ENCODE results near the gene TAF7L. TPM values are rescaled to one million over a fixed set of nuclear protein-coding genes. Genes with fewer than 3 reads are reported as not detected.

Gene TAF7L
- total and polyA plus RNA-seq, 4 donors = 0.03 to 0.40 (median 0.33) TPM; not detected in 1

- TF ChIP-seq ZBTB33 (IDR thresholded peaks at IDR 0.05) = no peak
Observed at GRCh38 chrX:101263766-101264165, 27.4 kb downstream of the TAF7L start (continued).

GRCh38 chrX:101262590-101262989, 28.5 kb downstream of the TAF7L start:
- no peak for DNase-seq (ENCODE audit: low spot score)
- no peak overlapping the region for H3K4me3 ChIP-seq (ENCODE audit: low read depth in 1 of 3, low read length in 3 of 3)
- no peaks in the 10 kb centered on the region for H3K9me3 ChIP-seq (ENCODE audit: control insufficient read depth in 4 of 4, low read length in 3 of 4)
- peaks cover 0 to 4% (median 0%) of the 10 kb centered on the region in 4 donors for H3K27me3 ChIP-seq (ENCODE audit: control insufficient read depth in 4 of 4, insufficient read depth in 4 of 4, low read length in 3 of 4)
- no peak overlapping the region for H3K27ac ChIP-seq (ENCODE audit: low read depth in 1 of 2, low read length in 2 of 2)
- TF ChIP-seq REST (IDR thresholded peaks at IDR 0.05) = no peak
- TF ChIP-seq CTCF (IDR thresholded peaks at IDR 0.05; ENCODE audit: low read depth, low read length, missing input control) = no peak
- TF ChIP-seq FOXA1 (IDR thresholded peaks at IDR 0.05) = no peak
- no peak for TF ChIP-seq RAD21 (IDR thresholded peaks at IDR 0.05)
- WGBS = 96% methylated on average over 4 of the region's 4 CpGs
- H3K4me1 ChIP-seq (ENCODE audit: control insufficient read depth in 4 of 4, insufficient read depth in 4 of 4, low read length in 3 of 4) = no peaks in the 10 kb centered on the region
- H3K9ac ChIP-seq (ENCODE audit: low read depth in 1 of 2, low read length in 2 of 2) = no peak overlapping the region
- no peaks in the 10 kb centered on the region for H3K36me3 ChIP-seq (ENCODE audit: control insufficient read depth in 4 of 4, insufficient read depth in 3 of 4, low read depth in 1 of 4, low read length in 3 of 4)

GRCh38 chrX:101260435-101260834, 30.7 kb downstream of the TAF7L start:
- TF ChIP-seq RAD21 (IDR thresholded peaks at IDR 0.05) (peak; percentile 33 to 40), GABPA (IDR thresholded peaks at IDR 0.05 in 1 of 2, conservative IDR thresholded peaks at IDR 0.05 in 1 of 2) (no peak)
- no peak overlapping the region for H3K4me3 ChIP-seq (ENCODE audit: low read depth in 1 of 3, low read length in 3 of 3)
- H3K27me3 ChIP-seq (ENCODE audit: control insufficient read depth in 4 of 4, insufficient read depth in 4 of 4, low read length in 3 of 4) = peaks cover 0 to 4% (median 0%) of the 10 kb centered on the region in 4 donors
- WGBS = 48% methylated on average over 4 of the region's 4 CpGs
- no peak overlapping the region for H3K27ac ChIP-seq (ENCODE audit: low read depth in 1 of 2, low read length in 2 of 2)
- H3K36me3 ChIP-seq (ENCODE audit: control insufficient read depth in 4 of 4, insufficient read depth in 3 of 4, low read depth in 1 of 4, low read length in 3 of 4) = no peaks in the 10 kb centered on the region
- no peak for DNase-seq (ENCODE audit: low spot score)
- H3K9me3 ChIP-seq (ENCODE audit: control insufficient read depth in 4 of 4, low read length in 3 of 4) = no peaks in the 10 kb centered on the region
- no peak overlapping the region for H3K9ac ChIP-seq (ENCODE audit: low read depth in 1 of 2, low read length in 2 of 2)
- H3K4me1 ChIP-seq (ENCODE audit: control insufficient read depth in 4 of 4, insufficient read depth in 4 of 4, low read length in 3 of 4) = no peaks in the 10 kb centered on the region

- Histone ChIP-seq H3K27me3 (ENCODE audit: control insufficient read depth in 4 of 4, insufficient read depth in 4 of 4, low read length in 3 of 4) (peaks cover 0 to 4% (median 0%) of the 10 kb centered on the region in 4 donors), H3K4me1 (ENCODE audit: control insufficient read depth in 4 of 4, insufficient read depth in 4 of 4, low read length in 3 of 4) (no peaks in the 10 kb centered on the region), H3K9me3 (ENCODE audit: control insufficient read depth in 4 of 4, low read length in 3 of 4) (no peaks in the 10 kb centered on the region), H3K36me3 (ENCODE audit: control insufficient read depth in 4 of 4, insufficient read depth in 3 of 4, low read depth in 1 of 4, low read length in 3 of 4) (no peaks in the 10 kb centered on the region), H3K27ac (ENCODE audit: low read depth in 1 of 2, low read length in 2 of 2) (no peak overlapping the region), H3K9ac (ENCODE audit: low read depth in 1 of 2, low read length in 2 of 2) (no peak overlapping the region), H3K4me3 (ENCODE audit: low read depth in 1 of 3, low read length in 3 of 3) (no peak overlapping the region)
- no peak for DNase-seq (ENCODE audit: low spot score)
- TF ChIP-seq RAD21 (IDR thresholded peaks at IDR 0.05) (no peak), JUND (IDR thresholded peaks at IDR 0.05) (no peak), GABPA (IDR thresholded peaks at IDR 0.05 in 1 of 2, conservative IDR thresholded peaks at IDR 0.05 in 1 of 2) (no peak), ATF3 (IDR thresholded peaks at IDR 0.05) (no peak), HNF4G (IDR thresholded peaks at IDR 0.05) (no peak), TAF1 (conservative IDR thresholded peaks at IDR 0.05) (no peak)
- WGBS = 95% methylated on average over 11 of the region's 11 CpGs
Observed at GRCh38 chrX:101258259-101258581, 32.9 kb downstream of the TAF7L start.
